Tibial nerve (tissue), 4 donors: ENCODE results near the gene CD58. TPM values are rescaled to one million over a fixed set of nuclear protein-coding genes. Genes with fewer than 3 reads are reported as not detected.

Experiments
- DNase-seq, 2 donors: peaks; one replicate each; pipeline ENCODE4 v3.0.0-alpha.2; 2019; ENCODE audit warnings: low spot score in 2 of 2
- H3K27ac ChIP-seq, 4 donors: fragments of 200-600 bp; sonication (generic) in 3 of 4; one replicate each; pipeline ENCODE4 v1.5.1; 2017 to 2019; ENCODE audit warnings: mild to moderate bottlenecking in 1 of 4
- H3K27me3 ChIP-seq, 2 donors: fragments of 200-600 bp; sonication (generic) in 1 of 2; one replicate each; pipeline versions ENCODE4 v1.5.1 to v1.6.0; 2017 to 2019
- H3K36me3 ChIP-seq, 3 donors: fragments of 200-600 bp; sonication (generic); one replicate each; pipeline ENCODE4 v1.5.1; 2018 to 2019
- H3K4me1 ChIP-seq, 4 donors: fragments of 200-600 bp; sonication (generic) in 3 of 4; one replicate each; pipeline ENCODE4 v1.5.1; 2017 to 2019
- H3K4me3 ChIP-seq, 4 donors: fragments of 200-600 bp; sonication (generic) in 3 of 4; one replicate each; pipeline ENCODE4 v1.5.1; 2017 to 2019; ENCODE audit warnings: mild to moderate bottlenecking in 1 of 4, moderate library complexity in 1 of 4
- H3K9me3 ChIP-seq, 4 donors: fragments of 200-600 bp; sonication (generic) in 3 of 4; one replicate each; pipeline ENCODE4 v1.5.1; 2017 to 2019
- EP300 ChIP-seq, 2 donors: sonication (generic); formaldehyde crosslinking; IDR thresholded peaks; one replicate each; pipeline ENCODE4 v1.6.1; 2017; ENCODE audit warnings: antibody characterized with exemption in 2 of 2, mild to moderate bottlenecking in 1 of 2
- POLR2A ChIP-seq, 2 donors: fragments of 450-650 bp; IDR thresholded peaks; one replicate each; pipeline ENCODE4 v1.6.1; 2017; ENCODE audit warnings: antibody characterized with exemption in 2 of 2, mild to moderate bottlenecking in 2 of 2, moderate library complexity in 2 of 2
- WGBS, 2 donors: methylation state at CpG; one replicate each; pipeline ENCODE4 v1.1.5; 2018; 5-methylcytosine and 5-hydroxymethylcytosine counted together
- total RNA-seq, 4 donors: library from RNA; depleted of rRNA; stranded (reverse); fragments of >200 nt; gene quantifications; one replicate each; pipeline ENCODE4 v1.1.0, GENCODE V29; 2016
- TF ChIP-seq, protein P1 (sequence below), 5 experiments: fragments of 200-600 bp in 3 of 5; fragments of 450-650 bp in 2 of 5; sonication (generic) in 3 of 5; IDR thresholded peaks; one replicate each; pipeline ENCODE4 v1.5.1; 2016 to 2019; ENCODE audit warnings: antibody characterized with exemption in 5 of 5, mild to moderate bottlenecking in 3 of 5, moderate library complexity in 2 of 5

CD58 gene
- total RNA-seq, 4 donors from 2014 or later: 15.9 to 36.0 (median 21.8) TPM

DNA sequence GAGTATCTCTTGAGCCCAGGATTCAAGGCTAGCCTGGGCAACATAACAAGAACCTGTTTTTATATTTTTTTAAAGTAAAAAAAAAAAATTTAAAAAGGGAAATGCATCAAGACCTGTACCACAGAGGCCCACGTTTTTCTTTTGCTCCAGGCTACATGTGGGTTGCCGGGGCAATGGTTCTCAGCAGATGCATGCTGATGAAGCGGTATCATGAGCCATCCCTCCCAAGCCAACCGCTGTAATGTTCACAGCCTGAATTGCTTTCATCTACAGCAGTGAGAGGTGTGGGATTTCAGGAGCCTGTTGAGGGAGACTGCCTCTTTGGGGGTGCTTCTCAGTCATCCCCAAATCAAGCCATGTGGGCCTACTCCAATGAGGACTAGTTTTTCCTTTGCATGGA, 60.5 kb downstream of the CD58 start:
- 80 to 87% methylated on average over 4 of the region's 4 CpGs for WGBS, 2 donors
- TF ChIP-seq EP300 (IDR thresholded peaks at IDR 0.05): no peak
- Histone ChIP-seq H3K27ac (no peak overlapping the region), H3K36me3 (peaks cover 0 to 6% (median 0%) of the 10 kb centered on the region in 3 donors), H3K27me3 (no peaks in the 10 kb centered on the region), H3K4me1 (peaks cover 0 to 18% (median 0%) of the 10 kb centered on the region in 4 donors), H3K4me3 (no peak overlapping the region), H3K9me3 (no peaks in the 10 kb centered on the region)
- no peak for DNase-seq

DNA sequence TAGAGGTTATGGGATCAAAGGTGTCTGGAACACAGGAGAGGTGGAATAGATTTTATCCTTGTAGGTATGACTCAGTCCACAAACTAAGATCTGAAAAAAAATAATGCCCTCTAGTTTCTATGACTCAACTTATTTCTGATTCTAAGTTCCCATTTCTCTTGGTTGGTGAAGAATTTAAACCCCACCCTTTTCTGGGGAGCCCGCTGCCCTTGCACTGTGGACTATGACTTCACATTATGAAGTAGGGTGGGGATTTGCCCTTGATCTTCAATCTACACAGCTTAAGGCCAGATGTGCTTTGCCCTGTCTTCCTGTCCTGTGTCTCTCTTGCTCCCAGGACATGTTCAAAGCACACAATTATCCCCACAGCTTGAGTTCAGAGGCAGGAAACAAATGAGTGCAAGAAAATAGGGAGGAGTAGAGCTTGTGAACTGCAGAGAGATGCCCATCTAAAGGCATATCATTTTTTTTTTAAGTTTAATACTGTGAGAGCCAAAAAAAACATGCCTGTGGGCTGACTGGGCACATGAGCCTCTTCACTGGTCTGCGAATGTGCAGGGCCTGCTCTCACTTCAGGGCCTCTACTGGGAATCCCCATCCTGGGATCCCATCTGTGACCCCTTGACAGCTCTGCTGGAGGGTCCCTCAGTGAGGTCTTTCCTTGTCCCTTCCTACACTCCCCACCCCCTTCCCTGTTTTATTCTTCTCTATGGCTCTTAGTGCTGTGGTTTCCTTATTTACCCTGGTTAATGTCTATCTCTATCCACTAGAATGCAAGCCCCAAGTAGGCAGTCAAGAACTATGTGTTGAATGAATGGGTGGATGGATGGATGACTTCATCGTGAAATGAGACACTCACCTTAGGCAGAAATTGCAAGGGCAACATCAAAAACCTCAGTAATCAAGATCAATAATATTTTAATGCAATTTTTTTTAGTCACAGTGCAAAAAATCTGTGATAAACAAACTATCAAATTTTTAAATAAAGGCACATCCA, 61.5 kb downstream of the CD58 start:
- no peak for DNase-seq
- Histone ChIP-seq H3K36me3 (peaks cover 0 to 6% (median 0%) of the 10 kb centered on the region in 3 donors), H3K27ac (peak overlapping the region in 1 of 4 donors; percentile 40), H3K4me1 (peaks cover 0 to 17% (median 0%) of the 10 kb centered on the region in 4 donors), H3K27me3 (no peaks in the 10 kb centered on the region), H3K4me3 (no peak overlapping the region), H3K9me3 (no peaks in the 10 kb centered on the region)
- WGBS, 2 donors: 71 to 73% methylated on average over 3 of the region's 3 CpGs
- TF ChIP-seq POLR2A (IDR thresholded peaks at IDR 0.05) (no peak), EP300 (IDR thresholded peaks at IDR 0.05) (no peak)
- TF ChIP-seq, protein P1, sequence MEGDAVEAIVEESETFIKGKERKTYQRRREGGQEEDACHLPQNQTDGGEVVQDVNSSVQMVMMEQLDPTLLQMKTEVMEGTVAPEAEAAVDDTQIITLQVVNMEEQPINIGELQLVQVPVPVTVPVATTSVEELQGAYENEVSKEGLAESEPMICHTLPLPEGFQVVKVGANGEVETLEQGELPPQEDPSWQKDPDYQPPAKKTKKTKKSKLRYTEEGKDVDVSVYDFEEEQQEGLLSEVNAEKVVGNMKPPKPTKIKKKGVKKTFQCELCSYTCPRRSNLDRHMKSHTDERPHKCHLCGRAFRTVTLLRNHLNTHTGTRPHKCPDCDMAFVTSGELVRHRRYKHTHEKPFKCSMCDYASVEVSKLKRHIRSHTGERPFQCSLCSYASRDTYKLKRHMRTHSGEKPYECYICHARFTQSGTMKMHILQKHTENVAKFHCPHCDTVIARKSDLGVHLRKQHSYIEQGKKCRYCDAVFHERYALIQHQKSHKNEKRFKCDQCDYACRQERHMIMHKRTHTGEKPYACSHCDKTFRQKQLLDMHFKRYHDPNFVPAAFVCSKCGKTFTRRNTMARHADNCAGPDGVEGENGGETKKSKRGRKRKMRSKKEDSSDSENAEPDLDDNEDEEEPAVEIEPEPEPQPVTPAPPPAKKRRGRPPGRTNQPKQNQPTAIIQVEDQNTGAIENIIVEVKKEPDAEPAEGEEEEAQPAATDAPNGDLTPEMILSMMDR (IDR thresholded peaks at IDR 0.05): no peak

DNA sequence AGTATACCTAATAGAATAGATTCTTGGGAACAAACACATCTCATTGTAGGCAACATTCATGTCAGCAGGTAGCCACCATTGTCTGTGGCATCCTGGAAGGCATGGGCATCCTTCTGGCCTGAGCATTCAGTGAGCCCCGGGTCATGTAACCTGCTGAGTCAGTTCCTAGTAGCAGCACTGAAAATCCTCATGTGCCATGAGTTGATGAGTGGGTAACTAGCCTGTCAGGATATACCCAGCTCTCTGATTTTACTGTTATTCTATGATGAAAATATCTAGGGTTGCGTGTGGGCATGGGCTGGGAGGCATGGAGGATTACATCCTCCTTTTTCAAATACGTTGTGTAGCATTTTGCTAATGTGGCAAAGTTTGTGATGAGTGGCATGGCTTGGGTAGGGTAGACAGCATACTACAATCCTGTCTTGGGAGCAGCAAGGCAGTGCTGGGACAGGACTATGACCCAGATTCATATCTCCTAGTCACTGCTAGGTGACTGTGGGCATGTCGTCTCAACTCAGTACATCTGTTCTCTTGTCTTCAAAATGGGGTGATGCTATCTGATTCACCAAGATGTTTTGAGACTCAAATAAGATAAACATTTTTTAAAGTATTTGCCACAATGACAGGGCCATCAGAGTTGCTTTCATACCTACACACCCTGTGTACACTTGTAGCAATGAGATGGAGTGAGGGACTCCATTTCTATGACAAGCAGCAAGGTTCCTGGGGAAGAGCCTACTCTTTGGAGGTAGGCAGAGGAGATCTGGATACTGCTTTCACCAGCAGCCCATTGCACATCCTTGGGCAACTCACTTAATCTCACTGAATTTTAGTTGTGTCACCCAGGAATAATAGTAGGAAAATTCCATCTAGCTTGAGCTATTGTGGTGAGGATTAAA, 62.5 kb downstream of the CD58 start:
- Histone ChIP-seq H3K27ac (peak overlapping the region in 1 of 4 donors; percentile 40), H3K4me3 (no peak overlapping the region), H3K36me3 (peaks cover 0 to 2% (median 0%) of the 10 kb centered on the region in 3 donors), H3K4me1 (peaks cover 0 to 17% (median 0%) of the 10 kb centered on the region in 4 donors), H3K27me3 (no peaks in the 10 kb centered on the region), H3K9me3 (no peaks in the 10 kb centered on the region)
- DNase-seq: no peak
- WGBS, 2 donors: 81 to 89% methylated on average over 4 of the region's 4 CpGs
- no peak for TF ChIP-seq EP300 (IDR thresholded peaks at IDR 0.05)
- TF ChIP-seq POLR2A (IDR thresholded peaks at IDR 0.05): no peak
- TF ChIP-seq, protein P1 (IDR thresholded peaks at IDR 0.05): no peak

DNA sequence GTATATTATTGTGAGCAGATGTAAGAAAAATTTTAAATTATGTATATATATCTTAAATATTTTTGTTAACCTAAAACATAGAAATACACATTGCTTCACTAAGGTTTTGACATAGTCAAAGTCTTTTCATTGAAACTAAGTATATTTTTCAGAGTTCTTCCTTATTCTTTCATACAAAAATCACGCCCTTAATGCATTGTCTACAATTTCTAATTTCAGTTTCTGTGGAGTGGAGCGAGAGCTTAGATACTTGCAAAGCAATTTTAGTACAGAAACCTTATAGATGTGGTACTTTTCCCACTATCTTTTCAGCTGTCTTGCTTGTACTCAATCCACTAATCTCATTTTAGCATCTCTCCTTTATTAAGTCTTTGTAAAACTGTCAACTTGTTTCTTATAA, 63.2 kb downstream of the CD58 start:
- 74 to 87% methylated on average over 2 of the region's 2 CpGs for WGBS, 2 donors
- Histone ChIP-seq H3K4me3 (no peak overlapping the region), H3K36me3 (no peaks in the 10 kb centered on the region), H3K9me3 (no peaks in the 10 kb centered on the region), H3K4me1 (peaks cover 0 to 17% (median 0%) of the 10 kb centered on the region in 4 donors), H3K27me3 (no peaks in the 10 kb centered on the region), H3K27ac (no peak overlapping the region)
- DNase-seq: no peak
- TF ChIP-seq POLR2A (IDR thresholded peaks at IDR 0.05): no peak
- no peak for TF ChIP-seq EP300 (IDR thresholded peaks at IDR 0.05)
- TF ChIP-seq, protein P1 (IDR thresholded peaks at IDR 0.05): no peak

DNA sequence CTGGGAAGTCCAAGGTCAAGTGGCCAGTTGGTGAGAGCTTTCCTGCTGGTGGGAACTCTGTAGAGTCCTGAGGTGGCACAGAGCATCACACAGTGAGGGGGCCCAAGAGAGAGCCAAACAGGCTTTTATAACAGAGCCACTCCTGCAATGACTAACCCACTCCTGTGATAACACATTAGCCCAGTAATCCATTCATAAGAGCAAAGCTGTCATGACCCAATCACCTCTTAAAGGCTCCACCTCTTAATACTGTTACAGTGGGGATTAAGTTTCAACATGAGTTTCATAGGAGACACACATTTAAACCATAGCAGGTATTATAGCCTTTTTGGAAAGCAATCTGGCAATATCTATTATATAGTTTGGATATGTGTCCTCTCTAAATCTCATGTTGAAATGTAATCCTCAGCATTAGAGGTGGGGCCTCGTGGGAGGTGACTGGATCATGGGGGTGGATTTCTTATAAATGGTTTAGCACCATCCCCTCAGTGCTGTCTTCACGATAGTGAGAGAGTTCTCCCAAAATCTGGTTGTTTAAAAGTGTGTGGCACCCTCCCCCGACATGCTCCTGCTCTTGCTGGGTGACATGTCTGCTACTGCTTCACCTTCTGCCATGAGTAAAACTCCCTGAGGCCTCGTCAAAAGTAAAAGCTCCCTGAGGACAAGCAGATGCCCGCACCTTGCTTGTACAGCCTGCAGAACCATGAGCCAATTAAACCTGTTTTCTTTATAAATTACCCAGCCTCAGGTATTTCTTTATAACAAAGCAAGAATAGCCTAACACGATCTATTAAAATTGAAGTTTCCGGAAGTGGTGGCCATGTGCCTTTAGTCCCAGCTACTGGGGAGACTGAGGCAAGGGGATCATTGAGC, 64.5 kb downstream of the CD58 start:
- no peak for DNase-seq
- no peaks in the 10 kb centered on the region for H3K27me3 ChIP-seq
- no peak overlapping the region for H3K4me3 ChIP-seq
- 90 to 94% methylated on average over 7 of the region's 7 CpGs for WGBS, 2 donors
- no peaks in the 10 kb centered on the region for H3K36me3 ChIP-seq
- H3K4me1 ChIP-seq: peaks cover 0 to 17% (median 0%) of the 10 kb centered on the region in 4 donors
- H3K9me3 ChIP-seq: no peaks in the 10 kb centered on the region
- TF ChIP-seq, protein P1 (IDR thresholded peaks at IDR 0.05): no peak
- TF ChIP-seq POLR2A (IDR thresholded peaks at IDR 0.05) (no peak), EP300 (IDR thresholded peaks at IDR 0.05) (no peak)
- H3K27ac ChIP-seq: no peak overlapping the region
